GM10266 (cell line): ENCODE data around the gene HIC2.
"Not testable (repeated sequence)": the region's sequence is repeated elsewhere in the genome, so short reads cannot be mapped to it uniquely, and the experiment has no call there.

Experiments used
- DNase-seq: peaks from one replicate; pipeline ENCODE4 v3.0.0; 2012; ENCODE audit errors: extremely low spot score
- TF ChIP-seq, protein P1 (sequence below): IDR thresholded peaks from 2 replicates; pipeline ENCODE4 v1.5.1; 2012; ENCODE audit warnings: mild to moderate bottlenecking, low read depth; ENCODE audit not compliant: control insufficient read depth, insufficient read depth; ENCODE audit errors: missing control alignments

HIC2 gene

GRCh38 chr22:21450320-21450831 lies 33.2 kb downstream of the HIC2 start:
- TF ChIP-seq, protein P1, sequence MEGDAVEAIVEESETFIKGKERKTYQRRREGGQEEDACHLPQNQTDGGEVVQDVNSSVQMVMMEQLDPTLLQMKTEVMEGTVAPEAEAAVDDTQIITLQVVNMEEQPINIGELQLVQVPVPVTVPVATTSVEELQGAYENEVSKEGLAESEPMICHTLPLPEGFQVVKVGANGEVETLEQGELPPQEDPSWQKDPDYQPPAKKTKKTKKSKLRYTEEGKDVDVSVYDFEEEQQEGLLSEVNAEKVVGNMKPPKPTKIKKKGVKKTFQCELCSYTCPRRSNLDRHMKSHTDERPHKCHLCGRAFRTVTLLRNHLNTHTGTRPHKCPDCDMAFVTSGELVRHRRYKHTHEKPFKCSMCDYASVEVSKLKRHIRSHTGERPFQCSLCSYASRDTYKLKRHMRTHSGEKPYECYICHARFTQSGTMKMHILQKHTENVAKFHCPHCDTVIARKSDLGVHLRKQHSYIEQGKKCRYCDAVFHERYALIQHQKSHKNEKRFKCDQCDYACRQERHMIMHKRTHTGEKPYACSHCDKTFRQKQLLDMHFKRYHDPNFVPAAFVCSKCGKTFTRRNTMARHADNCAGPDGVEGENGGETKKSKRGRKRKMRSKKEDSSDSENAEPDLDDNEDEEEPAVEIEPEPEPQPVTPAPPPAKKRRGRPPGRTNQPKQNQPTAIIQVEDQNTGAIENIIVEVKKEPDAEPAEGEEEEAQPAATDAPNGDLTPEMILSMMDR: no peak
- no peak for DNase-seq

- no peak for DNase-seq
- TF ChIP-seq, protein P1: no peak
These were observed 33.7 kb downstream of the HIC2 start for GRCh38 chr22:21450858-21451353.

GRCh38 chr22:21451545-21452520 lies 34.7 kb downstream of the HIC2 start:
- TF ChIP-seq, protein P1: no peak
- DNase-seq: no peak

GRCh38 chr22:21452666-21453065 lies 35.5 kb downstream of the HIC2 start:
- not testable (repeated sequence) for DNase-seq

DNA sequence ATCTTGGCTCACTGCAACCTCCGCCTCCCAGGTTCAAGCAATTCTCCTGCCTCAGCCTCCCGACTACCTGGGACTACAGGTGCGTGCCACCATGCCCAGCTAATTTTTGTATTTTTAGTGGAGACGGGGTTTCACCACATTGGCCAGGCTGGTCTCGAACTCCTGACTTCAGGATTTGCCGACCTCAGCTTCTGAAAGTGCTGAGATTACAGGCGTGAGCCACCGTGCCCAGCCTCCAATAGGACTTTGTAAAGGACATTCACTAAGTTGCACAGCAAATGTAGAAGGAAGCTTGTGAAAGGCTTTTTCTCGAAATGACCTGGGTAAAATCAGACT lies 37.8 kb downstream of the HIC2 start:
- DNase-seq: not testable (repeated sequence)

DNA sequence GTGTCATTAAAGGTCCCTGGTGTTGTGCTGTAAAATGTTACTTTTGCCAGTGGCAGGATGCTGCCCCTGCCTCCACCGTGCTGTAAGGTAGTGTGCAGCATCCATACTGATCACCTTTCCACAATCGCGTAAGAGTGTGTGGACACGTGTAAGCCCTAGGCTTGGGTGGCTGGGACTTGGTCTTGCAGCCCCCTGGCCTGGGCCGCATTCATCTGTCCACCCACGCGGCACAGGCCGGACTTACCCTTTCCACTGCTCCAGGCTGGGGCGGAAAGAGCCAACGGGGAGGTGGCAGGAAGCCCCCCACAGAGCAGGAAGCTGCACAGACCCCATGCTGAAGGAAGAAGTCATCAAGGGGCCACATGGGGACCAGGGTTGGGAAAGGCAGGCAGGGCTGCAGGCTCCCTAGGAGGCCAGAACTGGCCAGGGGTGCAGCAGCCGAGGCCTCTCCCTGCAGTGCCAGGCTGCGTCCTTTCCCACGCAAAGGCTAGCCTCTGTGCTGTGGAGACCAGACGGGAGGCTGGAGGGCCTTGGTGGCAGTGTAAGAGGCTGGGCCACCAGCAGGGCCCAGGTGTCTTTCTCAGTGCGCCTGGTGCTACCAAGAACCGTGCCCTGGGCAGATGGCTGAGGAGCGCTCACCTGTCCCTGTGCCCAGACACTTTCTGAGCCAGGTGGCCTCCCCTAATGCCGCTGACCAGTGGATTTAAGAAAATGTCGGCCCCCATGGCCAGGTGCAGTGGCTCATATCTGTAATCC lies 38.3 kb downstream of the HIC2 start:
- DNase-seq: no peak
- TF ChIP-seq, protein P1: no peak

DNA sequence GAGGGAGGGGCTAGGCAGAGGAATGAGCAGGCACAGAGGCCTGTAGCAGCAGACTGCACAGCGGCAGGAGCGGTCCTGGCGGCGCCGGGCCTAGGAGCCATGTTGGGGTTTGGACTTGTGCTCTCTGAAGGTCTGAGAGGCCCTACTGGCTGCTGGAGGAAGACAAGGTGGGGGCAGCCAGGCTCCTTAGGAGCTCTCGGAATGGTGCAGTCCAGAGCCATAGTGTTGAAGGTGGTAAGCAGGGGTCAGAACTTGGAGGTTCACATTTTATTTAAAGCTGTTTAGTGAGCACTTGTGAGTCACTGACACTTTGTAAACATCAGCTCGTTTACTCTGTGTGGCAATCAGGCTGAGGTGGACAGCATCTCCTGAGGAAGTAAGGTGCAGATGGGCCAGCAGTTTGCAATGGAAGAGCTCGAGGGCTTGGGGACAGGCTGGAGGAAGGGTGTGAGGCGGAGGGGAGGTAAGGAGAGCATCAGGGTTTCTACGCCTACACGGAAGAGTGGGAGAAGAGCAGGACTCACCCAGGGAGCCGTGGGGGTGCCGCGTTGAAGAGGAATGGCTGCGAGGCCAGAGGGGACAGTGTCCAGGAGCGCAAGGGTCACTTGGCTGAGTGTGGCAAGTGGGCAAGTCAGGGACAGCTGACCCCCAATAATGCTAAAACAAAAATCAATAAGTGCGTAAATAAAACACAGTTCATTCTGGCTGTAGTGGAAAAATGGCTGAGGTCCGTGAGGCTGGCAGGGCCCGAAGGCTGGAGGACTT lies 40.0 kb downstream of the HIC2 start:
- DNase-seq: no peak
- TF ChIP-seq, protein P1: no peak

DNA sequence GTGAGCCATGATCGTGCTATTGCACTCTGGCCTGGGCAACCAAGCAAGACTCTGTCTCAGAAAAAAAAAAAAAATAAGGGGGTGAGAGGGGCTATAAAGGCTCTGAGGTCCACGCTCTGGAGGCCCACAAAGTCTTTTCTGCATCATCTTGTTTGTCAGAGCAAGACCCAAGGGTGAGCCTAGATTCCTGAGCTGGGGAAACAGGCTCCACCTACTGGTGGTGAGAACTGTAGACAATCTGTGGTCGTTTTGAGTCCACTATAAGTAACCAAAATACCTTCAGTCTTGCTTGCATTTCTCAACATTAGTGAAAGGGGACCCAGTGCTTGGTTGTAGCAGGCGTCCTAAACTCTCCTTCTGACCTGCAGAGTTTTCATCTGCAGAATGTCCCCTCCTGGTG lies 45.5 kb downstream of the HIC2 start:
- DNase-seq: not testable (repeated sequence)

- not testable (repeated sequence) for DNase-seq
These were observed 50.4 kb downstream of the HIC2 start, which contains the start of gene TMEM191C for GRCh38 chr22:21467337-21468193. Gene TMEM191C (plus strand): TSS chr22:21467387. CDS start chr22:21467460, 73 bp downstream.

- DNase-seq: not testable (repeated sequence)
These were observed 51.3 kb downstream of the HIC2 start for GRCh38 chr22:21468194-21469096.
